NCI-H128 (cell line): ENCODE results near the gene DBN1.
"Not testable (repeated sequence)": the region's sequence is repeated elsewhere in the genome, so short reads cannot be mapped to it uniquely, and the experiment has no call there.

Source experiments
- DNase-seq: peaks from one replicate; lab custom pipeline; 2025; ENCODE audit not compliant: unreplicated experiment; lab: John Stamatoyannopoulos, UW

Gene DBN1

DNA sequence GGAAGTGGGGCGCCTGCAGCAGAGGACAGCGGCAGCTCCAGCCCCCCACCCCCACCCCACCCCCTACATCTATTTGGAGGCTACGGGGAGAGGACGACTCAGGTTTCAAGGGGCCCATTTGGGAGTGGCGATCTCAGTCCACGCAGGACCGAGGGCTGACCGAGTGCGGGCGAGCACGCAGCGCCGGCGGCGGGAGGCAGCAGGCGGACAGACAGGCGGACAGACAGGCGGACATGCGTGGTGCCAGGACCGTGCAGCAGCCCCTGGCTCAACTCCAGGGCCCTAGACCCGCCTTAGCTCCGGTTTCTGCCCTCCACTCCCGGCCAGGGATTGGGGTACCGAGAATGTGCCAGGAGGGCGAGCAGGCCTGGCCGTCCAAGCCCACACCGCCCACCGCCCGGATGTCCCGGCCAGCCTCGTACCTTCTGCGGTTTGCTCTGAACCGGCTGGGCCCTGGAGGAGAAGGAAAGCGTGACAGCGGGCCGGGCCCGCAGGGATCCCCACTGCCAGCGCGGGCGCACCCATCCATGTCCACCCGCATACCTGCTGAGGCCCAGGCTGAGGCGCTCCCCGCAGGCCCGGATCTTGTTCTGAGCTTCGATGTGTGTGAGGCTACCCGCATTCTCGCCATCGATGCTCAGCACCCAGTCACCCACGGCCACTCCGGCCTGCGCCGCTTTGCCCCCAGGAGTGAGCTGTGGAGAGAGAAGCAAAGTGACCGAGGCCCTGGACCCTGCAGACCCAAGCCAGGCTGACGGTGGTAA, 18.7 kb upstream of the DBN1 start:
- no peak for DNase-seq

- no peak for DNase-seq
These were observed 18.1 kb upstream of the DBN1 start for GRCh38 chr5:177491429-177491945.

DNA sequence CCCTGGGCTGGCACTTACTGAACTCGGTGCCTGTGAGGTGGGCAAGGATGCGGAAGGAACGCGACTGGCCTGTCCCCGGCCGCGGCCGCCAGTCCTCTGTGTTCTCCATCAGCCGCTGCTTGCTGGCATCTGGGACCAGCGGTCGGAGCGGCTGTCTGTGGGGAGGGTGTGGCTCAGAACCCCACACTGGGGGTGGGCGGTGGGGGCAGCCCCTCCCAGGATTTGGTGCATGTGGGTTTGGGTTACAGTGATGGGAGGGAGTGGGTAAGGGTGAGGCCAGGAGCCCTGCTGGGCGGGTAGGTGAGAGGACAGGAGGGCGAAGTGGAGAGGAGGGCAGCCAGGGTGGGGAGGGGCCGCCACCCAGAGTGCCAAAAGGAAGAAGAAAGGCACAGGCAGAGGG, 17.6 kb upstream of the DBN1 start:
- DNase-seq, result no peak

DNA sequence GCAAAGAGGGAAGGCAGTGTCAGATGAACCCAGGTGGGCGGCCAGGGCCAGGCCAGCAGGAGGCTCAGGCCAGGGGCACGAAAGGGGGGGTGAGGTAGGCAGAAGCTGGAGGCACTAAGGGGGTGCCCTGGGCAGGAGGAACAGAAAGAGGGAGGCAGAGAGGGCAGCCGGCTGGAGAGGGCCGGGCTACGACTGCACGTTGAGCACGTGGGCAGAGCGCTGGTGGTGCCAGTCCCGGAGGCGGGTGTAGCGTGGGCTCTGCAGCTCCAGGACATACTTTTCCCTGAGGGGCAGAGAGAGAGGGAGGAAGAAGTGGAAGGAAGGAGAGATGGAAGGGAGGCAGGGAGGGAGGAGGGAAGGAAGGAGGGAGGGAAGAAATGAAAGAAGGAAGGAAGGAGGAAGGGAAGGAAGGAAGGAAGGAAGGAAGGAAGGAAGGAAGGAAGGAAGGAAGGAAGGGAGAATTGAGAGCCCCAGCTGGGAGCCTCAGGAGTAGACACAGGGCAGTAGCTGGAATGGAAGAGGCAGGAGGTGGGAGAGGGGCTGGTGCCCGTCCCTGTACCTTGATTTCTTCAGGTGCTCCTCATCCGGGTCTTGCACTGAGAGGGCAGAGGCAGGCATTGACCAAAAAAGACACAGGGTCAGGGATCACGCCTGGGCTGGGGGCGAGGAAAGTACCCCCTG, 17.0 kb upstream of the DBN1 start:
- no peak for DNase-seq

GRCh38 chr5:177489119-177489716, 15.8 kb upstream of the DBN1 start:
- DNase-seq, result no peak

DNA sequence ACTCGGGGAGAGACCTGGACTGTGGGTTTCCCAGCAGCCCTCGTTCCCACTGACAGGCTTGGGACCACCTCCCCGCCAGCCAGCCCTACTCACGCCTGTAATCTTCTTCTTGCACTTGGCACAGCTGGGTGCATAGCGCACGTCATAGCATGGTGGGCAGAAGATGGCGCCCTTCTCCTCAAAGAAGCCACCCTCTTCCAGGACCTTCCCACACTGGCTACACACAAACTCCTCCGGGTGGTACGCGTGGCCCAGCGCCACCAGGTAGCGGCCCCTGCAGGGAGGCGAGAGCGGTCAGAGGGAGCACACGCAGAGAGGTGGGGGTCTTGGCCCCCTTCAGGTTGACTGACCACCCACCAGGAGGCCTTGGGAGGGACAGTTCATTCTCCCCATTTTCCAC, 14.5 kb upstream of the DBN1 start:
- no peak for DNase-seq

GRCh38 chr5:177487144-177487543, 13.7 kb upstream of the DBN1 start:
- DNase-seq, result no peak

- no peak for DNase-seq
These were observed 12.8 kb upstream of the DBN1 start for GRCh38 chr5:177486256-177486655.

DNA sequence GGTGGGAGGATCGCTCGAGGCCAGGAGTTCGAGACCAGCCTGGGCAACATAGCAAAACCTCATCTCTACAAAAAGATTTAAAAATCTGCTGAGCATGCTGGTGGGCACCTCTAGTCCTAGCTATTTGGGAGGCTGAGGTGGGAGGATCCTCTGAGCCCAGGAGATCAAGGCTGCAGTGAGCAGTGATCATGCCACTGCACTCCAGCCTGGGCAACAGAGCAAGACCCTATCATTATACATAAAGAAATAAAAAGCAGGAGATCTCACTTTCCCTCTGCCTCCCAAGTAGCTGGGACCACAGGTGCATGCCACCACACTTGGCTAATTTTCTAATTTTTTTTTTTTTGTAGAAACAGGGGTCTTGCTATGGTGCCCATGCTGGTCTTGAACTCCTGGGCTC, 12.3 kb upstream of the DBN1 start:
- not testable (repeated sequence) for DNase-seq

DNA sequence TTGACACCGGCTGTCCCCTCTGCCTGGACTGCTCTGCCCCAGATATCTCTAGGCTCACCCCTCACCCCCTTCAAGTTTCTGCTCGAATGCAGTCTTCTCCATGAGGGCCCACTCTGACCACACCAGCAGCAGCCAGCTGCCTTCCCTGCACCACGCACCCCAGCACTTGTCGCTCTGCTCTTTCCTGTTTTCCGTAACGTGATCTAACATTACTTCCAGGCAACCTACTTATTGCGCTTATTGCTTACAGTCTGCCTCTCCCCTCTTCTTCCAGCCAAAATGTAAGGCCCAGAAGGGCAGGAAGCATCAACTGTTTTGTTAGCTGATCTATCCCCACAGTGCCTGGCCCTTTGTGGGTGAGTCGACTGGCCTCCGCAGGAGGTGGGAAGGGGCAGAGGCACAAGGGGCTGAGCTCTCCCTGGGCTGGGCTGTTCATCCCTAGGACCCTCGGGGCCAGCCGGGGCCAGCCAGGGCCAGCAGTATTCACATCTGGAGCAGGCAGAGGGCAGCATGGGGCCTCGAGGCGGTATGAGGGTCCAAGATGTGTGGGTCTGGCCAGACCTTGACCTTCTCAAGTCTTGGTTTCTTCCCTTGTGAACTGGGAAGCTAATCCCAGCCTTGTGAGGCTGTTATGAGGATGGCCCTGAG, 11.6 kb upstream of the DBN1 start:
- DNase-seq, result no peak

GRCh38 chr5:177483994-177484901, 10.8 kb upstream of the DBN1 start:
- DNase-seq, result no peak

- DNase-seq, result no peak
These were observed 9.6 kb upstream of the DBN1 start for GRCh38 chr5:177483042-177483441.

DNA sequence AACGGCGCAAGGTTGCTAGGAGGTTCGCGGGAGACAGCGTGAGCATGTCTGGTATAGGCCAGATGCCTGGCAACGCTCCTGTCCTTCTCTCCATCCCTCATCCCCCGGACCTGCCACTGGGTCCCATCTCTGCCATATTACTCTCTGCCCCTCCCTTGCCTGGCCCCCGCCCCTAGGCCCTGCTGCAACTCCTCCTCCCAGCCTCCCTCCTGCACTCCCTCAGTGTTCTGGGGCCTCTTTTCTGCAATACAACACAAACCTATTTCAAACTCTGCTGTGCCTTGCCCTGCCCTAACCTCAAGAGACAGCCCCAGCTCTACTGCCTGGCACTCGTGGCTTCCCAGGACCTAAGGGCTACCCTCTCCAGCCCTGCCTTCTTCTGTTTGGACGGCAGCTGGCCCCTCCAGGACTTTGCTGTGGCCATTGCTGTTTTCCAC, 8.9 kb upstream of the DBN1 start:
- DNase-seq, result no peak

- no peak for DNase-seq
These were observed 6.3 kb upstream of the DBN1 start for GRCh38 chr5:177479774-177480173.

DNA sequence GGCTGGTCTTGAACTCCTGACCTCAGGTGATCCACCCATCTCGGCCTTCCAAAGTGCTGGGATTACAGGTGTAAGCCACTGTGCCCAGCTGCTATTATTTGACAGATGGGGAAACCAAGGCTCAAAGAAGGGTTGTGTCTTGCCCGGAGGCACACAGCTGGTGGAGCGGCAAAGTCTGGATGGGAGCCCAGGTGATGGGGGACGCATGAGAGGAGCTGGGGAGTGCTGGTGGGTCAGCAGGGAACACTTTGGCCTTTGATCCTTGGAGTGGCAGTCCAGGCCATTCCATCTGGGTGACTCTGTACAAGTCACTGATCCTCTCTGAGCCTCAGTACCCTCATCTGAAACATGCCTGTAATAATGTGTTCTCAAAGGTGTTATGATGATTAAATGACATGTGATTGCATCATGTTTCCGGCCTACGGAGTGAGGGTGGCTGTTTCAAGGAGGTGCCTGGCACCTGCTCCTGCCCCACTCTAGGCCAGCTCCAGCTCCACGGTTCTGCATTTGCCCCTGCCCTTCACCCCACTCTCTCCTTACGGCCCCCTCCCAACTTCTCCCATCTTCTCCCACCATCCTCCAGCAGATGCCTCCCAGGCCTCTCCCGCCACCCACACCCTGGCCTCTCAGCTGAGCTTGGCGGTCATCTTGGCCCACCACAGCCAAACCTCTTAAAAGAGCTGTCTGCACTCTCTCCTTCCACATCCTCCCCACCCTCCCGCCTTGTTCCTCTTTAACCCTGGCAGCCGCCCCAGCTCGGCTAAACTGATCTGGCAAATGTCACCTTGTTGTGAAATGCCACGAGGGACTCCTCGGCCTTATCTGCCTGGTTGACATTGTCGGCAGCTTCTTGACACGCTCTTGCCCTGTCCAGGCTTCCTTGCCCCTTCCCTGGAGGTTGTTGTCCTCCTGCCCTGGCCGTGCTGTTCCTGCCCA, 5.5 kb upstream of the DBN1 start:
- DNase-seq, result no peak

DNA sequence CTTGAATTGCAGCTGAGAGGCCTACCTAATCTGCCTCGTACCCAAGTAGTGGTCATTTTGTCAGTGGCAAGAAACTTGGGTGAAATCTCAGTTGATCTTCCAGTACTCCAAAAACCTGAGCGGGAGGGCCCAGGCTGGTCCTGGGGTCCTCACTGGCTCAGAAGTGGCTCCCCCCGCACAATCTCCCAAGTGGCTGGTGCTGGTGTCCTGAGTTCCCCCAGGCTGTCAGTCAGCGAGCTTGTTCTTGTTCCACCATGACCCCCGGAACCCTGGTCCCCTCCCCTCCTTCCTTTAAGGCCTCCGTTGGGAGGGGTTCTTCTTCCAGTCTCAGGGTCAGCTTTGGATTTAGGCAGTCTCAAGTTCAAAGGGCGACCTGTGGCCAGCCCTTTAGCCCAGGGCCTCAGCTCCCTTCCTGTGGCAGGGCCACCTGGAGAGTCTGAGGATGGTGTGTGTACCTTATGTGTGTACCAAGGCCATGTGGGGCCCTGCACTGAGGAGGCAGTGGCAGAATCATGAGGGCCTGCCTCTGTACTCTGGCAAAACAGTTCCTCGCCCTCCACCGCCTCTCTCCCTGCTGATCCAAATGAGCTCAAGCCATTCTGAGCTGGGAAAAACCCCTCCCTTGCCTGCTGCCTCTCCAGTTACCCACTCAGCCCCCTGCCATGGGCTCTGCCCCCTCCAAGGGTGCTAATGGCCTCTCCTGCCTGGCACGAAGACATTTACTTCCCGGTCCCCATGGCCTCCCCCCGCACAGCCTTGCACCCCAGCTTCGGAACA, 4.5 kb upstream of the DBN1 start:
- no peak for DNase-seq

- DNase-seq, result no peak
These were observed 3.2 kb upstream of the DBN1 start for GRCh38 chr5:177476531-177477233.
